GM12864 (cell line): Measurements from ENCODE around the gene AGO3.
"Not testable (repeated sequence)": the region's sequence is repeated elsewhere in the genome, so short reads cannot be mapped to it uniquely, and the experiment has no call there.

ENCODE experiments used
- DNase-seq: peaks from one replicate; pipeline ENCODE4 v3.0.0-alpha.2; 2011; ENCODE audit warnings: low read depth
- H3K4me3 ChIP-seq: 2 replicates; pipeline ENCODE4 v1.5.1; 2011; ENCODE audit warnings: mild to moderate bottlenecking, low read depth, low read length, control low read depth
- TF ChIP-seq, protein P1 (sequence below): IDR thresholded peaks from 2 replicates; pipeline ENCODE4 v1.5.1; 2011; ENCODE audit warnings: low read depth, mild to moderate bottlenecking, moderate library complexity, low read length, control low read depth, inconsistent platforms; ENCODE audit errors: missing control alignments

AGO3 gene

DNA sequence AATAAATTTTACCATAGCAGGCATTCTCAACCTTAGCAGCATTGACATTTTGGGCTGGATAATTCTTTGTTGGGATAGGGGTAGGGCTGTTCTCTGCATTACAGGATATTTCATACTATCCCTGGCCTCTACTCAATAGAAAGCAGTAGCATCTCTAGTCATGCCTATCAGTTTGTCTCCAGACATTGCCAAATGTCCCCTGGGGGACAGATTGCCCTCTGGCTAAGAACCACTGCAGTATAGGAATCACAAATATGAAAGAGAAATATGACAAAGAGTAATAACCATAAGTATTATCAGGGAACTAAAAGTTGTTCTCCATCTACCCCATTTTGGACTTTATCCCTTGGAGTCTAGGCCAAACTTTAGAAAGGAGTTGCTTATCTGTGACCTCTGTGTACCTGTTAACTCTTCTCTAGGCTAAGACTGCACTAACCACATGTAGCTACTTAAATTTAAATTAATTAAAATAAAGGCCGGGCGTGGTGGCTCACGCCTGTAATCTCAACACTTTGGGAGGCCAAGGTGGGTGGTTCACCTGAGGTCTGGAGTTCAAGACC, 76.1 kb downstream of the AGO3 start:
- no peak for DNase-seq
- no peak overlapping the region for H3K4me3 ChIP-seq
- TF ChIP-seq, protein P1, sequence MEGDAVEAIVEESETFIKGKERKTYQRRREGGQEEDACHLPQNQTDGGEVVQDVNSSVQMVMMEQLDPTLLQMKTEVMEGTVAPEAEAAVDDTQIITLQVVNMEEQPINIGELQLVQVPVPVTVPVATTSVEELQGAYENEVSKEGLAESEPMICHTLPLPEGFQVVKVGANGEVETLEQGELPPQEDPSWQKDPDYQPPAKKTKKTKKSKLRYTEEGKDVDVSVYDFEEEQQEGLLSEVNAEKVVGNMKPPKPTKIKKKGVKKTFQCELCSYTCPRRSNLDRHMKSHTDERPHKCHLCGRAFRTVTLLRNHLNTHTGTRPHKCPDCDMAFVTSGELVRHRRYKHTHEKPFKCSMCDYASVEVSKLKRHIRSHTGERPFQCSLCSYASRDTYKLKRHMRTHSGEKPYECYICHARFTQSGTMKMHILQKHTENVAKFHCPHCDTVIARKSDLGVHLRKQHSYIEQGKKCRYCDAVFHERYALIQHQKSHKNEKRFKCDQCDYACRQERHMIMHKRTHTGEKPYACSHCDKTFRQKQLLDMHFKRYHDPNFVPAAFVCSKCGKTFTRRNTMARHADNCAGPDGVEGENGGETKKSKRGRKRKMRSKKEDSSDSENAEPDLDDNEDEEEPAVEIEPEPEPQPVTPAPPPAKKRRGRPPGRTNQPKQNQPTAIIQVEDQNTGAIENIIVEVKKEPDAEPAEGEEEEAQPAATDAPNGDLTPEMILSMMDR, result no peak

DNA sequence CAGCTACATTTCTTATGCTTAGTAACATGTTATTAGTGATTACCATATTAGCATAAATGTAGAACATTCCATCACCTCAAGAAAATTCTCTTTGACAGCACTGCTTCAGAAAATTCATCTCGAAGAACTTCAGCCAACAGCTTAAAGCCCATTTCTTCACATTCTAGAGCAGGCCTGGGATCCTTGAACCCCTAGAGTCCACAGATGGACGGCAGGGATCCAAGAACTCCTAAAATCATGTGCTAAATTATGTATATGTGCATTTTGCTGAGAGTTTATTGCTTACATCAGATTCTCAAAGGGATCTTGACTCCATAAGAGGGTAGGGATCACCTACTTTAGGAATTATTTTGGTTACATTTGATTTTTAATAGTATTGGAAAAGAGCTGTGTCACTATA, 76.8 kb downstream of the AGO3 start:
- no peak for DNase-seq
- TF ChIP-seq, protein P1, result no peak
- H3K4me3 ChIP-seq, result no peak overlapping the region

DNA sequence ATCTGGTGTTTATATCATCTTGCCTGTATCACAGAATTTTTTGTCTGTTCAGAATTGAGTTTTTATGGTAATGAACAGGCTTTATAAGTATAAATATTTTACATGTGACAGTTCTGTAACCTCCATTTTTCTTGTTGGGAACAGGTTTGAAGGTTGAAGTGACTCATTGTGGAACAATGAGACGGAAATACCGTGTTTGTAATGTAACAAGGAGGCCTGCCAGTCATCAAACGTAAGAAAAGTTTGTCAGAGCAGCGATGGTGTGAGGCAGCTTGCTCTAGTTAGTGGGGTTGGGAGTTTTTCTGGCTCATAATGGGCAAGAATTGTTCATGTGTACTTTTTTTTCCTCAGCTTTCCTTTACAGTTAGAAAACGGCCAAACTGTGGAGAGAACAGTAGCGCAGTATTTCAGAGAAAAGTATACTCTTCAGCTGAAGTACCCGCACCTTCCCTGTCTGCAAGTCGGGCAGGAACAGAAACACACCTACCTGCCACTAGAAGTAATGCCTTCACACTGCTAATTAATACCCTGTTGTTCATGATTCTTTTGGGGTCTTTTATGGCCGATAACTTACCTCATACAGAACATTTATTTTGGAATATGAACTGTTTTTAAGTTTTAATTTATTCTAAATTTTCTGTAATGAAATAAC, 77.8 kb downstream of the AGO3 start:
- DNase-seq, result no peak
- H3K4me3 ChIP-seq, result no peak overlapping the region
- TF ChIP-seq, protein P1, result no peak

DNA sequence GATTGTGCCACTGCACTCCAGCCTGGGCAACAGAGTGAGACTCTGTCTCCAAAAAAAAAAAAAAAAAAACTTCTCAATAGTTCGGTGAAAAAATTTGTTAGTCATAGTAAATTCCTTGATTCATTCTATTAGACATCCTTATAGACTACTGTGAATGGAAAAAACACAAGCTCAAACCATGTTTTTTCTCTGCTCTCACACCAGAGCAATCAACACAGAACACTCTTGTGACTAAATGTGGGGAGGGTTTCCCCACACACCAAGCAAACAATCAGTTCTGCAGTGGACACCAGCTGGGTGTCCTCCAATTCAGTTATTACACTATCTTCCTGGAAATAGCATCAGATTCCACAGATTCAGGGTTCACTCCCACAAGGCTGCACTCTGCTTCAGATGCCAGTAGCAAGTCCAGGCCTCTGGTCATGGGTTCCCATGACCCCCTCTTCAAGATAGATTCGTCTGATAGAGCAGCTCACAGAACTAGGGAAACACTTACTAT, 83.9 kb downstream of the AGO3 start:
- no peak overlapping the region for H3K4me3 ChIP-seq
- DNase-seq, result no peak
- TF ChIP-seq, protein P1, result no peak

DNA sequence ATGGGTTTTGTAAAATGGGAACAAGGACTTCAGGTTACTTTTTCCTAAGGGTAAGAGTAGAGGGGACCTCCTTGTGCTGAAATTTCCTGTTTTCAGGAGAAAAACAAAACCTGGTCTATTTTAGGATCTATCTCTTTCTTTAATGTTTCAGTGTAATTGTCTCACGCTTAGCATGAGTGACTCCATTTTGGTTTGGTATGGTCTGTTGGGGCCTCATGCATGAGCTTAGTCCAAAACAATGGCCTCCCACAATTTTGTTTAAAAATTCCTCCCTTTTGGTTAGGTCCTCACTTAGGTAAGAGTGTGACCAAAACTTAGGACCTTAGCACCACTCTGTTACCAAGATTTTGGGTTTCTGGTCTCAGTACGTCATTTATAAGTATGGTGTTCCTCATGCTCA, 85.8 kb downstream of the AGO3 start:
- TF ChIP-seq, protein P1, result no peak
- no peak overlapping the region for H3K4me3 ChIP-seq
- DNase-seq, result no peak

DNA sequence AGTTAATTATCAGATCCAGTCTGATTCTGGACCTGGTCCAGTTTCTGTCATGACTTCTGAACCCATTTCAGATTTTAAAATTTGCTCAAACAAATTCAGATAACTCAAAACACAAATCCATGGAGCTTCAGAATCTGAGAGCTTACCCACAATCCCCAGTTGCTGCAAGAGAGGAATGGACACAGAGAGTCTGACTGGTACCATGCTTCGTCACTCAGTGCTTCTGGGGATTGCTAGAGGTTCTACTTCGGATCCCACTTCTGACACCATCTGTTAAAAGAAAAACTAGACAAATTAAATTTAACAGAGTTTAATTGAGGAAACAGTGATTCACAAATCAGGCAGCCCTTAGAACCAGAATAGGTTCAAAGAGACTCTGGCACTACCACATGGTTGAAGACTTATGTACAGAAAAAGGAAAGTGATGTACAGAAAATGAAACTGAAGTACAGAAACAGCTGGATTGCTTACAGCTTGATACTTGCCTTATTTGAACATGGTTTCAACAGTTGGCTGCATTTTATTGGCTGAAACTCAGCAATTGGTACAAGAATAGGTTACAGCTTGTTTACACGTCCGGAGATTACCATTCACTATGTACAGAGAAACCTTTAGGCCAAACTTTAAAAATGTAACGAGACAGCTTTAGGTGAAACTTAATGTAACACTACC, 92.3 kb downstream of the AGO3 start:
- peak; percentile 88 for DNase-seq
- H3K4me3 ChIP-seq, result peak overlapping the region; percentile 28
- TF ChIP-seq, protein P1, result no peak

DNA sequence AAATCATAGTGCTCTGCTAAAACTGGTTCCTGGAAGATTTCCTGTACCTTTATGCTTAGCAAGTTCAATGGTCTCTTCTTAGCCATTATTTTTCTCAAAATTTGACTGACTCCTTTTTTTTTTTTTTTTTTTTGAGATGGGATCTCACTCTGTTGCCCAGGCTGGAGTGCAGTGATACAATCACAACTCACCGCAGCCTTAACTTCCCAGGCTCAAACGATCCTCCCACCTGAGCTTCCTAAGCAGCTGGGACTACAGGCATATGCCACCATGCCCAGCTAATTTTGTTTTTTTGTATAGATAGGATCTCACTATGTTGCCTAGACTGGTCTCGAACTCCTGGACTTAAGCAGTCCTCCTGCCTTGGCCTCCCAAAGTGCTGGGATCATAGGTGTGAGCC, 93.1 kb downstream of the AGO3 start:
- not testable (repeated sequence) for DNase-seq
- H3K4me3 ChIP-seq, result peak overlapping the region; percentile 28
